SK-N-SH (cell line): ENCODE data around the gene SOD1. TPM values are rescaled to one million over a fixed set of nuclear protein-coding genes. Genes with fewer than 3 reads are reported as not detected.

Experiments used
- CTCF ChIA-PET: fragments of 300-600, 350-600 bp; formaldehyde crosslinking; extraction: SDS; loops from one replicate; lab custom pipeline; 2021; lab: Yijun Ruan, JAX
- POLR2A ChIA-PET: fragments of 350-600 bp; sonication (Branson Sonifier 250); formaldehyde crosslinking; extraction: SDS; loops from one replicate; lab custom pipeline; 2020; ENCODE audit warnings: antibody characterized with exemption, inconsistent platforms; lab: Yijun Ruan, JAX
- DNase-seq: peaks from one replicate; pipeline ENCODE4 v3.0.0; 2012
- H2AFZ ChIP-seq: fragments of 200-600 bp; sonication (generic); 2 replicates; pipeline ENCODE4 v1.8.1; 2016; ENCODE audit warnings: antibody characterized with exemption, mild to moderate bottlenecking, low read depth
- H3F3A ChIP-seq: fragments of 200-600 bp; sonication (generic); replicated peaks from 2 replicates; pipeline ENCODE3; 2016; ENCODE audit warnings: antibody characterized with exemption, mild to moderate bottlenecking; ENCODE audit not compliant: insufficient read depth
- H3K27ac ChIP-seq, 2 experiments: fragments of 200-500 bp in 1 of 2; fragments of 200-600 bp in 1 of 2; sonication (Bioruptor generic) in 1 of 2; sonication (generic), shearing (Covaris generic) in 1 of 2; 2 replicates each; pipeline versions ENCODE4 v1.5.1 to v1.6.1; 2014 to 2016; ENCODE audit warnings: low read depth in 2 of 2, inconsistent platforms in 1 of 2, low read length in 1 of 2, mild to moderate bottlenecking in 1 of 2, mixed read lengths in 1 of 2
- H3K27me3 ChIP-seq: fragments of 200-600 bp; sonication (generic), shearing (Covaris generic); 2 replicates; pipeline ENCODE4 v1.6.1; 2016; ENCODE audit warnings: mixed run types; ENCODE audit not compliant: insufficient read depth
- H3K36me3 ChIP-seq, 2 experiments: fragments of 200-500 bp in 1 of 2; fragments of 200-600 bp in 1 of 2; sonication (Bioruptor generic) in 1 of 2; sonication (generic) in 1 of 2; replicated peaks in 1 of 2; 2 replicates each; pipeline versions ENCODE3 to v1.5.1; 2014 to 2016; ENCODE audit warnings: low read length in 1 of 2, mild to moderate bottlenecking in 1 of 2; ENCODE audit not compliant: insufficient read depth in 2 of 2, control insufficient read depth in 1 of 2
- H3K4me1 ChIP-seq, 2 experiments: fragments of 200-500 bp in 1 of 2; fragments of 200-600 bp in 1 of 2; sonication (Bioruptor generic) in 1 of 2; sonication (generic), shearing (Covaris generic) in 1 of 2; 2 replicates each; pipeline versions ENCODE4 v1.5.1 to v1.6.1; 2014 to 2016; ENCODE audit warnings: low read depth in 1 of 2, low read length in 1 of 2, mixed run types in 1 of 2; ENCODE audit not compliant: insufficient read depth in 2 of 2, control insufficient read depth in 1 of 2
- H3K4me2 ChIP-seq: fragments of 200-600 bp; sonication (generic), shearing (Covaris generic); 2 replicates; pipeline ENCODE4 v1.6.1; 2017; ENCODE audit warnings: mixed run types
- H3K4me3 ChIP-seq, 2 experiments: fragments of 200-500 bp in 1 of 2; fragments of 200-600 bp in 1 of 2; sonication (Bioruptor generic) in 1 of 2; sonication (generic), shearing (Covaris generic) in 1 of 2; 2 replicates each; pipeline versions ENCODE4 v1.5.1 to v1.8.1; 2014 to 2016; ENCODE audit warnings: low read depth in 2 of 2, inconsistent platforms in 1 of 2, low read length in 1 of 2, mild to moderate bottlenecking in 1 of 2, mixed read lengths in 1 of 2, moderate library complexity in 1 of 2
- H3K79me2 ChIP-seq: fragments of 200-600 bp; sonication (generic); 2 replicates; pipeline ENCODE4 v1.8.1; 2017; ENCODE audit warnings: mild to moderate bottlenecking; ENCODE audit not compliant: insufficient read depth
- H3K9ac ChIP-seq: fragments of 200-600 bp; sonication (generic); 2 replicates; pipeline ENCODE4 v1.6.1; 2017; ENCODE audit warnings: mixed run types
- H3K9me2 ChIP-seq: fragments of 200-600 bp; sonication (generic); 2 replicates; pipeline ENCODE4 v1.6.1; 2017; ENCODE audit warnings: mixed run types
- H3K9me3 ChIP-seq: fragments of 200-600 bp; sonication (generic); 2 replicates; pipeline ENCODE4 v1.6.1; 2017; ENCODE audit warnings: mixed run types, mild to moderate bottlenecking, moderate library complexity
- H4K20me1 ChIP-seq: fragments of 200-600 bp; sonication (generic); 2 replicates; pipeline ENCODE4 v1.6.1; 2017; ENCODE audit warnings: mild to moderate bottlenecking, mixed run types; ENCODE audit not compliant: insufficient read depth
- CHD2 ChIP-seq: fragments of 150-350 bp; IDR thresholded peaks from 2 replicates; pipeline ENCODE4 v1.6.1; 2018; ENCODE audit warnings: low read length; ENCODE audit not compliant: partially characterized antibody
- CTCF ChIP-seq: fragments of 200-600 bp; sonication (generic); IDR thresholded peaks from 2 replicates; pipeline ENCODE4 v1.6.1; 2017; ENCODE audit warnings: antibody characterized with exemption, mild to moderate bottlenecking, moderate library complexity
- ELF1 ChIP-seq: IDR thresholded peaks from 2 replicates; pipeline ENCODE4 v1.4.0; 2012
- EZH2phosphoT487 ChIP-seq: fragments of 200-600 bp; sonication (generic); IDR thresholded peaks from 2 replicates; pipeline ENCODE4 v1.6.1; 2017; ENCODE audit warnings: low read depth, mixed run types, mild to moderate bottlenecking, antibody characterized with exemption, moderate library complexity, borderline replicate concordance
- FOSL2 ChIP-seq: IDR thresholded peaks from 2 replicates; pipeline ENCODE4 v1.4.0; 2012; ENCODE audit warnings: low read depth, mild to moderate bottlenecking, moderate library complexity, borderline replicate concordance
- FOXJ3 ChIP-seq: sonication (generic); formaldehyde crosslinking; IDR thresholded peaks from 2 replicates; pipeline ENCODE4 v1.5.1; 2020; ENCODE audit warnings: mild to moderate bottlenecking, missing genetic modification reagents
- FOXM1 ChIP-seq: IDR thresholded peaks from 2 replicates; pipeline ENCODE4 v1.4.0; 2012; ENCODE audit warnings: low read depth, mild to moderate bottlenecking
- GABPA ChIP-seq: IDR thresholded peaks from 2 replicates; pipeline ENCODE4 v1.4.0; 2012; ENCODE audit warnings: low read depth, mild to moderate bottlenecking
- IRF3 ChIP-seq: fragments of 150-350 bp; IDR thresholded peaks from 2 replicates; pipeline ENCODE4 v1.6.1; 2016; ENCODE audit warnings: mild to moderate bottlenecking, low read depth, low read length
- JUND ChIP-seq: IDR thresholded peaks from 2 replicates; pipeline ENCODE4 v1.4.0; 2012
- MEF2A ChIP-seq: IDR thresholded peaks from 2 replicates; pipeline ENCODE4 v1.4.0; 2012; ENCODE audit warnings: low read depth, borderline replicate concordance
- MXI1 ChIP-seq: IDR thresholded peaks from 2 replicates; pipeline ENCODE4 v1.6.1; 2012; ENCODE audit warnings: mild to moderate bottlenecking, low read depth, low read length, improper control_type of control experiment
- NFIC ChIP-seq: IDR thresholded peaks from 2 replicates; pipeline ENCODE4 v1.4.0; 2012; ENCODE audit warnings: borderline replicate concordance
- NRF1 ChIP-seq: IDR thresholded peaks from 2 replicates; pipeline ENCODE4 v1.6.1; 2012; ENCODE audit warnings: low read depth, mild to moderate bottlenecking, low read length
- RAD21 ChIP-seq: IDR thresholded peaks from 2 replicates; pipeline ENCODE4 v1.6.1; 2012; ENCODE audit warnings: mild to moderate bottlenecking, low read length
- RCOR1 ChIP-seq: fragments of 150-350 bp; IDR thresholded peaks from 2 replicates; pipeline ENCODE4 v1.6.1; 2017; ENCODE audit warnings: antibody characterized with exemption, low read length
- RFX5 ChIP-seq: IDR thresholded peaks from 2 replicates; pipeline ENCODE4 v1.6.1; 2012; ENCODE audit warnings: mild to moderate bottlenecking, improper control_type of control experiment, low read length
- SIN3A ChIP-seq: IDR thresholded peaks from 2 replicates; pipeline ENCODE4 v1.6.1; 2012; ENCODE audit warnings: low read depth, mild to moderate bottlenecking, low read length, moderate library complexity, borderline replicate concordance
- TAF1 ChIP-seq: IDR thresholded peaks from 2 replicates; pipeline ENCODE4 v1.6.1; 2012; ENCODE audit warnings: low read depth, mild to moderate bottlenecking, low read length, moderate library complexity, borderline replicate concordance
- TCF12 ChIP-seq: IDR thresholded peaks from 2 replicates; pipeline ENCODE4 v1.4.0; 2012
- TEAD4 ChIP-seq: IDR thresholded peaks from 2 replicates; pipeline ENCODE4 v1.4.0; 2012; ENCODE audit warnings: mild to moderate bottlenecking, borderline replicate concordance; ENCODE audit not compliant: insufficient read depth
- USF1 ChIP-seq: IDR thresholded peaks from 2 replicates; pipeline ENCODE4 v1.4.0; 2012; ENCODE audit warnings: low read depth, borderline replicate concordance
- USF2 ChIP-seq: fragments of 150-350 bp; IDR thresholded peaks from 2 replicates; pipeline ENCODE4 v1.6.1; 2017; ENCODE audit warnings: antibody characterized with exemption, low read length, low read depth, borderline replicate concordance
- YY1 ChIP-seq: IDR thresholded peaks from 2 replicates; pipeline ENCODE4 v1.4.0; 2012; ENCODE audit warnings: low read depth, mild to moderate bottlenecking
- WGBS: methylation state at CpG from one replicate; pipeline ENCODE4 v1.1.6; 2017; ENCODE audit warnings: low lambda C conversion rate; 5-methylcytosine and 5-hydroxymethylcytosine counted together
- polyA plus RNA-seq, 3 experiments: library from polyadenylated mRNA; depleted of rRNA; stranded (reverse); fragments of >200 nt; gene quantifications; 2 replicates each; pipeline ENCODE4 v1.2.3, GENCODE V29; 2012

The SOD1 gene
- polyA plus RNA-seq, 1 of the 3 experiments (the other 2 are of a cell fraction) = 572 TPM

GRCh38 chr21:31624181-31624580 lies 35.3 kb upstream of the SOD1 start:
- Histone ChIP-seq H3K4me3 (no peak overlapping the region), H4K20me1 (no peaks in the 10 kb centered on the region), H3K9me3 (no peaks in the 10 kb centered on the region), H3F3A (no peaks in the 10 kb centered on the region), H3K9me2 (no peaks in the 10 kb centered on the region), H3K36me3 (no peaks in the 10 kb centered on the region), H3K9ac (no peak overlapping the region), H3K4me2 (no peak overlapping the region), H3K79me2 (no peaks in the 10 kb centered on the region), H2AFZ (no peak overlapping the region), H3K4me1 (no peaks in the 10 kb centered on the region; a peak in 1 of 4 replicates), H3K27ac (no peak overlapping the region), H3K27me3 (no peaks in the 10 kb centered on the region)
- TF ChIP-seq USF2 (no peak), NFIC (no peak), MEF2A (no peak), YY1 (no peak), CHD2 (no peak), FOSL2 (no peak), RFX5 (no peak), RAD21 (no peak), ELF1 (no peak), NRF1 (no peak), TEAD4 (no peak), EZH2phosphoT487 (no peak), TAF1 (no peak), GABPA (no peak)
- POLR2A ChIA-PET = no interaction called here
- CTCF ChIA-PET = interaction anchor here (1.5 kb wide), 1 partner anchor 20 kb away, joined by 5 read pairs; no protein-coding TSS in a partner anchor
- whole genome bisulfite sequencing = 70% methylated on average over 3 of the region's 3 CpGs
- DNase-seq = no peak

GRCh38 chr21:31624961-31625491 lies 34.5 kb upstream of the SOD1 start:
- Histone ChIP-seq H3K27ac (no peak overlapping the region), H3K9me3 (no peaks in the 10 kb centered on the region), H3K4me1 (no peaks in the 10 kb centered on the region; a peak in 2 of 4 replicates), H3K27me3 (no peaks in the 10 kb centered on the region), H3K4me3 (no peak overlapping the region), H3K4me2 (no peak overlapping the region), H3F3A (no peaks in the 10 kb centered on the region), H3K9me2 (no peaks in the 10 kb centered on the region), H3K9ac (no peak overlapping the region), H3K79me2 (no peaks in the 10 kb centered on the region), H2AFZ (no peak overlapping the region), H3K36me3 (no peaks in the 10 kb centered on the region), H4K20me1 (no peaks in the 10 kb centered on the region)
- CTCF ChIA-PET = no interaction called here
- TF ChIP-seq FOSL2 (no peak), MEF2A (no peak), FOXM1 (no peak), TAF1 (no peak), MXI1 (no peak), USF1 (no peak), RCOR1 (no peak), FOXJ3 (CRISPR knock-in tag) (no peak), CTCF (no peak), IRF3 (no peak), TCF12 (no peak), SIN3A (no peak), JUND (no peak), YY1 (no peak)
- no peak for DNase-seq
- WGBS = 89% methylated on average over 9 of the region's 11 CpGs
- POLR2A ChIA-PET = no interaction called here
